H9 (cell line): ENCODE data around the gene CHCHD6. TPM values are rescaled to one million over a fixed set of nuclear protein-coding genes. Genes with fewer than 3 reads are reported as not detected.

ENCODE experiments used
- DNase-seq: peaks from one replicate; pipeline ENCODE4 v3.0.0-alpha.2; 2017
- H2AFZ ChIP-seq: one replicate; pipeline ENCODE4 v1.6.1; 2013; ENCODE audit warnings: mild to moderate bottlenecking, low read length, control low read depth, moderate library complexity
- H2AK5ac ChIP-seq: 2 replicates; pipeline ENCODE4 v1.6.1; 2013; ENCODE audit warnings: low read length, control low read depth, mixed read lengths; ENCODE audit not compliant: insufficient read length
- H2BK120ac ChIP-seq: one replicate; pipeline ENCODE4 v1.6.1; 2013; ENCODE audit warnings: low read depth, mild to moderate bottlenecking, low read length, control low read depth, inconsistent platforms; ENCODE audit not compliant: poor library complexity, severe bottlenecking
- H2BK12ac ChIP-seq: 2 replicates; pipeline ENCODE4 v1.6.1; 2013; ENCODE audit warnings: low read length, control low read depth, mixed read lengths, low read depth; ENCODE audit not compliant: insufficient read length
- H2BK15ac ChIP-seq: 2 replicates; pipeline ENCODE4 v1.6.1; 2013; ENCODE audit warnings: low read depth, low read length, control low read depth
- H2BK20ac ChIP-seq: one replicate; pipeline ENCODE4 v1.6.1; 2013; ENCODE audit warnings: low read depth, mild to moderate bottlenecking, low read length, control low read depth, inconsistent platforms; ENCODE audit not compliant: poor library complexity, severe bottlenecking
- H2BK5ac ChIP-seq: 2 replicates; pipeline ENCODE4 v1.6.1; 2013; ENCODE audit warnings: low read length, control low read depth, mixed read lengths; ENCODE audit not compliant: insufficient read length
- H3K14ac ChIP-seq: 2 replicates; pipeline ENCODE4 v1.6.1; 2013; ENCODE audit warnings: low read length, control low read depth; ENCODE audit not compliant: insufficient read depth
- H3K18ac ChIP-seq: 2 replicates; pipeline ENCODE4 v1.6.1; 2013; ENCODE audit warnings: low read depth, mild to moderate bottlenecking, mixed read lengths, low read length, control low read depth; ENCODE audit not compliant: insufficient read length
- H3K23ac ChIP-seq: 2 replicates; pipeline ENCODE4 v1.6.1; 2013; ENCODE audit warnings: low read length, control low read depth, mixed read lengths, low read depth; ENCODE audit not compliant: insufficient read length
- H3K23me2 ChIP-seq: 2 replicates; pipeline ENCODE4 v1.6.1; 2013; ENCODE audit warnings: low read depth, mild to moderate bottlenecking, mixed read lengths, low read length, control low read depth; ENCODE audit not compliant: insufficient read length, poor library complexity, severe bottlenecking
- H3K27ac ChIP-seq: 2 replicates; pipeline ENCODE4 v1.5.1; 2013; ENCODE audit warnings: low read length, control low read depth, mixed read lengths, low read depth; ENCODE audit not compliant: insufficient read length
- H3K27me3 ChIP-seq: 2 replicates; pipeline ENCODE4 v1.6.1; 2013; ENCODE audit warnings: low read length, control low read depth, inconsistent platforms; ENCODE audit not compliant: insufficient read depth
- H3K4ac ChIP-seq: 2 replicates; pipeline ENCODE4 v1.6.1; 2013; ENCODE audit warnings: low read depth, mild to moderate bottlenecking, control low read depth, inconsistent platforms, low read length, moderate library complexity
- H3K4me1 ChIP-seq: 2 replicates; pipeline ENCODE4 v1.6.1; 2013; ENCODE audit warnings: low read length, control low read depth, inconsistent platforms; ENCODE audit not compliant: insufficient read depth
- H3K4me2 ChIP-seq: 2 replicates; pipeline ENCODE4 v1.6.1; 2013; ENCODE audit warnings: low read length, control low read depth, mixed read lengths; ENCODE audit not compliant: insufficient read length, insufficient read depth
- H3K56ac ChIP-seq: 2 replicates; pipeline ENCODE4 v1.6.1; 2013; ENCODE audit warnings: low read depth, mild to moderate bottlenecking, mixed read lengths, low read length, control low read depth; ENCODE audit not compliant: insufficient read length
- H3K79me1 ChIP-seq: 2 replicates; pipeline ENCODE4 v1.6.1; 2013; ENCODE audit warnings: low read depth, mild to moderate bottlenecking, moderate library complexity, low read length, control low read depth, inconsistent platforms; ENCODE audit not compliant: insufficient read depth, poor library complexity, severe bottlenecking
- H3K79me2 ChIP-seq: 2 replicates; pipeline ENCODE4 v1.6.1; 2013; ENCODE audit warnings: low read length, control low read depth, inconsistent platforms; ENCODE audit not compliant: insufficient read depth
- H3K9ac ChIP-seq: 2 replicates; pipeline ENCODE4 v1.6.1; 2013; ENCODE audit warnings: low read length, control low read depth, mixed read lengths; ENCODE audit not compliant: insufficient read length; ENCODE audit errors: extremely low read depth
- H3K9me3 ChIP-seq: one replicate; pipeline ENCODE4 v1.6.1; 2013; ENCODE audit warnings: low read depth, low read length, inconsistent platforms; ENCODE audit not compliant: control insufficient read depth
- H3T11ph ChIP-seq: one replicate; pipeline ENCODE4 v1.6.1; 2013; ENCODE audit warnings: mild to moderate bottlenecking, low read length, control low read depth, inconsistent platforms
- H4K20me1 ChIP-seq: one replicate; pipeline ENCODE4 v1.6.1; 2013; ENCODE audit not compliant: control insufficient read depth, insufficient read length, insufficient read depth
- H4K5ac ChIP-seq: 2 replicates; pipeline ENCODE4 v1.6.1; 2013; ENCODE audit warnings: low read depth, mild to moderate bottlenecking, mixed read lengths, low read length, control low read depth; ENCODE audit not compliant: insufficient read length
- H4K8ac ChIP-seq: replicated peaks from 2 replicates; pipeline ENCODE4 v1.6.1; 2013; ENCODE audit warnings: low read length, control low read depth, mixed read lengths, low read depth; ENCODE audit not compliant: insufficient read length
- H4K91ac ChIP-seq: 2 replicates; pipeline ENCODE4 v1.6.1; 2013; ENCODE audit warnings: low read depth, mild to moderate bottlenecking, moderate library complexity, mixed read lengths, low read length, control low read depth; ENCODE audit not compliant: insufficient read length
- H3K27ac Mint-ChIP-seq, 3 experiments: 2 replicates in 2 of 3; 3 replicates in 1 of 3; pipeline ENCODE4 v1.8.0; 2020 to 2021; ENCODE audit warnings: mixed read lengths in 3 of 3, mild to moderate bottlenecking in 1 of 3, moderate library complexity in 1 of 3
- H3K27me3 Mint-ChIP-seq: 2 replicates; pipeline ENCODE4 v1.8.0; 2021; ENCODE audit warnings: low read depth, mild to moderate bottlenecking, moderate library complexity, mixed read lengths
- H3K36me3 Mint-ChIP-seq, 3 experiments: 2 replicates in 2 of 3; 3 replicates in 1 of 3; pipeline ENCODE4 v1.8.0; 2020 to 2021; ENCODE audit warnings: low read depth in 3 of 3, mixed read lengths in 3 of 3; ENCODE audit not compliant: insufficient read depth in 1 of 3
- H3K4me1 Mint-ChIP-seq, 2 experiments: 2 replicates each; pipeline ENCODE4 v1.8.0; 2020; ENCODE audit warnings: mixed read lengths in 2 of 2
- H3K4me3 Mint-ChIP-seq, 2 experiments: 2 replicates in 1 of 2; 3 replicates in 1 of 2; pipeline ENCODE4 v1.8.0; 2020 to 2021; ENCODE audit warnings: mild to moderate bottlenecking in 2 of 2, mixed read lengths in 2 of 2, moderate library complexity in 1 of 2
- H3K9me3 Mint-ChIP-seq, 2 experiments: 2 replicates in 1 of 2; 3 replicates in 1 of 2; pipeline ENCODE4 v1.8.0; 2020; ENCODE audit warnings: mild to moderate bottlenecking in 2 of 2, mixed read lengths in 2 of 2, moderate library complexity in 1 of 2
- WGBS: extraction: QIAGEN DNeasy Blood & Tissue Kit; methylation state at CpG from one replicate; pipeline ENCODE4 v1.1.7; 2013; ENCODE audit warnings: missing lambda C conversion rate, low lambda C conversion rate, mixed read lengths; ENCODE audit not compliant: insufficient read length; ENCODE audit errors: extremely low coverage; 5-methylcytosine and 5-hydroxymethylcytosine counted together
- total RNA-seq: library from RNA; stranded (reverse); gene quantifications from 2 replicates; pipeline ENCODE4 v1.2.1, GENCODE V29; 2021
- TF ChIP-seq, protein P1 (sequence below): fragments of 200-600 bp; sonication (generic); conservative IDR thresholded peaks from 3 replicates; pipeline ENCODE4 v1.8.0; 2021; ENCODE audit warnings: antibody characterized with exemption, mild to moderate bottlenecking

The CHCHD6 gene
- total RNA-seq, 1 experiment from 2014 or later: 34.2 TPM

- peaks cover 5 to 22% of the 10 kb centered on the region in 2 experiments for H3K4me1 Mint-ChIP-seq
- H4K20me1 ChIP-seq: no peaks in the 10 kb centered on the region
Observed at GRCh38 chr3:126989316-126990023, 285.4 kb downstream of the CHCHD6 start.

More at GRCh38 chr3:126989316-126990023, 285.4 kb downstream of the CHCHD6 start:
- no peaks in the 10 kb centered on the region for H3K79me1 ChIP-seq
- no peak overlapping the region for H4K8ac ChIP-seq
- H3K27me3 ChIP-seq: no peaks in the 10 kb centered on the region
- H3K18ac ChIP-seq: no peak overlapping the region
- H3K9me3 ChIP-seq: no peaks in the 10 kb centered on the region
- H2BK120ac ChIP-seq: no peak overlapping the region
- TF ChIP-seq, protein P1, sequence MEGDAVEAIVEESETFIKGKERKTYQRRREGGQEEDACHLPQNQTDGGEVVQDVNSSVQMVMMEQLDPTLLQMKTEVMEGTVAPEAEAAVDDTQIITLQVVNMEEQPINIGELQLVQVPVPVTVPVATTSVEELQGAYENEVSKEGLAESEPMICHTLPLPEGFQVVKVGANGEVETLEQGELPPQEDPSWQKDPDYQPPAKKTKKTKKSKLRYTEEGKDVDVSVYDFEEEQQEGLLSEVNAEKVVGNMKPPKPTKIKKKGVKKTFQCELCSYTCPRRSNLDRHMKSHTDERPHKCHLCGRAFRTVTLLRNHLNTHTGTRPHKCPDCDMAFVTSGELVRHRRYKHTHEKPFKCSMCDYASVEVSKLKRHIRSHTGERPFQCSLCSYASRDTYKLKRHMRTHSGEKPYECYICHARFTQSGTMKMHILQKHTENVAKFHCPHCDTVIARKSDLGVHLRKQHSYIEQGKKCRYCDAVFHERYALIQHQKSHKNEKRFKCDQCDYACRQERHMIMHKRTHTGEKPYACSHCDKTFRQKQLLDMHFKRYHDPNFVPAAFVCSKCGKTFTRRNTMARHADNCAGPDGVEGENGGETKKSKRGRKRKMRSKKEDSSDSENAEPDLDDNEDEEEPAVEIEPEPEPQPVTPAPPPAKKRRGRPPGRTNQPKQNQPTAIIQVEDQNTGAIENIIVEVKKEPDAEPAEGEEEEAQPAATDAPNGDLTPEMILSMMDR: no peak
- no peak overlapping the region for H2AK5ac ChIP-seq
- H3K56ac ChIP-seq: no peak overlapping the region
- H3K4ac ChIP-seq: no peak overlapping the region
- no peaks in the 10 kb centered on the region for H3K23me2 ChIP-seq
- H3K23ac ChIP-seq: no peak overlapping the region
- Mint-ChIP-seq H3K36me3 (peaks cover 4 to 19% (median 17%) of the 10 kb centered on the region in 3 experiments; a peak in 6 of 7 replicates), H3K27me3 (no peaks in the 10 kb centered on the region), H3K27ac (no peak overlapping the region; a peak in 1 of 7 replicates), H3K9me3 (no peaks in the 10 kb centered on the region), H3K4me3 (no peak overlapping the region)
- no peak overlapping the region for H2AFZ ChIP-seq
- DNase-seq: no peak
- H3K14ac ChIP-seq: no peak overlapping the region
- H3T11ph ChIP-seq: no peak overlapping the region
- no peak overlapping the region for H3K9ac ChIP-seq
- no peak overlapping the region for H4K91ac ChIP-seq
- H2BK12ac ChIP-seq: no peak overlapping the region
- H4K5ac ChIP-seq: no peak overlapping the region
- no peak overlapping the region for H2BK15ac ChIP-seq
- no peak overlapping the region for H2BK20ac ChIP-seq
- H3K4me2 ChIP-seq: no peak overlapping the region
- no peak overlapping the region for H3K27ac ChIP-seq
- H3K4me1 ChIP-seq: no peaks in the 10 kb centered on the region
- H2BK5ac ChIP-seq: no peak overlapping the region
- H3K79me2 ChIP-seq: peaks cover 6% of the 10 kb centered on the region; the same call in 1 of the 2 replicates
- WGBS: no CpG with 5 or more reads among the region's 36 CpGs
